HG03342 (cell line): ENCODE results near the gene CTNNA2.

Source experiments
- ATAC-seq: cut with Tn5 transposase; IDR thresholded peaks from one replicate; pipeline ENCODE4 v1.9.1; 2021; ENCODE audit warnings: mild to moderate bottlenecking, moderate library complexity; ENCODE audit not compliant: unreplicated experiment

CTNNA2 gene

GRCh38 chr2:80579756-80580155 lies 1066.9 kb downstream of the CTNNA2 start:
- ATAC-seq: no peak

- no peak for ATAC-seq
Observed at GRCh38 chr2:80591233-80591632, 1078.4 kb downstream of the CTNNA2 start.

GRCh38 chr2:80592106-80592505 lies 1079.3 kb downstream of the CTNNA2 start:
- no peak for ATAC-seq

GRCh38 chr2:80610108-80610507 lies 1097.3 kb downstream of the CTNNA2 start:
- ATAC-seq: no peak

- no peak for ATAC-seq
Observed at GRCh38 chr2:80621656-80622055, 1108.8 kb downstream of the CTNNA2 start.

- ATAC-seq: no peak
Observed at GRCh38 chr2:80624062-80624461, 1111.2 kb downstream of the CTNNA2 start.

GRCh38 chr2:80634590-80634989 lies 1121.7 kb downstream of the CTNNA2 start:
- no peak for ATAC-seq

GRCh38 chr2:80638783-80639182 lies 1125.9 kb downstream of the CTNNA2 start:
- ATAC-seq: no peak

GRCh38 chr2:80642465-80642864 lies 1129.6 kb downstream of the CTNNA2 start:
- ATAC-seq: no peak

- ATAC-seq: no peak
Observed at GRCh38 chr2:80643598-80643997, 1130.7 kb downstream of the CTNNA2 start.

GRCh38 chr2:80651435-80651834 lies 1138.6 kb downstream of the CTNNA2 start:
- no peak for ATAC-seq

GRCh38 chr2:80655265-80655664 lies 1142.4 kb downstream of the CTNNA2 start:
- no peak for ATAC-seq

GRCh38 chr2:80670763-80671162 lies 1157.9 kb downstream of the CTNNA2 start:
- no peak for ATAC-seq

- ATAC-seq: no peak
Observed at GRCh38 chr2:80687524-80687923, 1174.7 kb downstream of the CTNNA2 start.

- ATAC-seq: no peak
Observed at GRCh38 chr2:80689106-80689505, 1176.3 kb downstream of the CTNNA2 start.
